Astrocyte (in vitro differentiated cells and primary cell): ENCODE results near the gene MAP3K10. TPM values are rescaled to one million over a fixed set of nuclear protein-coding genes. Genes with fewer than 3 reads are reported as not detected.

ENCODE experiments used
- DNase-seq: peaks from one replicate; pipeline ENCODE4 v3.0.0-alpha.2; 2010; ENCODE audit warnings: low read depth
- FAIRE-seq: peaks from 2 replicates; lab custom pipeline; 2011; peaks lifted over from hg19 to GRCh38; lab: Jason Lieb, UNC
- H2AFZ ChIP-seq: 2 replicates; pipeline ENCODE4 v1.6.0; 2012; ENCODE audit warnings: low read depth, low read length, inconsistent platforms
- H3K27ac ChIP-seq: 2 replicates; pipeline ENCODE4 v1.5.1; 2011; ENCODE audit warnings: low read depth, low read length, inconsistent platforms
- H3K27me3 ChIP-seq: 2 replicates; pipeline ENCODE4 v1.6.0; 2011; ENCODE audit warnings: low read length, inconsistent platforms; ENCODE audit not compliant: insufficient read depth
- H3K36me3 ChIP-seq: 2 replicates; pipeline ENCODE4 v1.5.1; 2011; ENCODE audit warnings: low read length, inconsistent platforms; ENCODE audit not compliant: insufficient read depth
- H3K4me1 ChIP-seq: 2 replicates; pipeline ENCODE4 v1.5.1; 2011; ENCODE audit warnings: low read length, inconsistent platforms; ENCODE audit not compliant: insufficient read depth
- H3K4me2 ChIP-seq: 2 replicates; pipeline ENCODE4 v1.6.0; 2012; ENCODE audit warnings: low read length, inconsistent platforms
- H3K4me3 ChIP-seq: 2 replicates; pipeline ENCODE4 v1.5.1; 2011; ENCODE audit warnings: low read depth, mild to moderate bottlenecking, low read length, inconsistent platforms; ENCODE audit not compliant: insufficient read depth
- H3K79me2 ChIP-seq: 2 replicates; pipeline ENCODE4 v1.6.0; 2012; ENCODE audit warnings: mild to moderate bottlenecking, low read length, inconsistent platforms; ENCODE audit not compliant: insufficient read depth
- H3K9ac ChIP-seq: 2 replicates; pipeline ENCODE4 v1.6.0; 2012; ENCODE audit warnings: mild to moderate bottlenecking, low read length, inconsistent platforms
- H3K9me3 ChIP-seq: 2 replicates; pipeline ENCODE4 v1.5.1; 2012; ENCODE audit warnings: low read depth, mild to moderate bottlenecking, low read length, inconsistent platforms; ENCODE audit not compliant: insufficient read depth
- H4K20me1 ChIP-seq: 2 replicates; pipeline ENCODE4 v1.6.0; 2012; ENCODE audit warnings: low read length, inconsistent platforms; ENCODE audit not compliant: insufficient read depth
- H3K27ac Mint-ChIP-seq: one replicate; pipeline ENCODE4 v1.8.0; 2021; ENCODE audit warnings: mild to moderate bottlenecking, mixed read lengths; ENCODE audit not compliant: unreplicated experiment
- H3K27me3 Mint-ChIP-seq: one replicate; pipeline ENCODE4 v1.8.0; 2021; ENCODE audit warnings: low read depth, mixed read lengths; ENCODE audit not compliant: unreplicated experiment
- H3K36me3 Mint-ChIP-seq: one replicate; pipeline ENCODE4 v1.8.0; 2021; ENCODE audit warnings: low read depth, mixed read lengths; ENCODE audit not compliant: unreplicated experiment
- H3K4me1 Mint-ChIP-seq: one replicate; pipeline ENCODE4 v1.8.0; 2021; ENCODE audit warnings: low read depth, mixed read lengths; ENCODE audit not compliant: unreplicated experiment
- H3K4me3 Mint-ChIP-seq: one replicate; pipeline ENCODE4 v1.8.0; 2021; ENCODE audit warnings: mild to moderate bottlenecking, moderate library complexity, mixed read lengths; ENCODE audit not compliant: unreplicated experiment
- H3K9me3 Mint-ChIP-seq: one replicate; pipeline ENCODE4 v1.8.0; 2021; ENCODE audit warnings: mild to moderate bottlenecking, mixed read lengths; ENCODE audit not compliant: unreplicated experiment
- EZH2 ChIP-seq: IDR thresholded peaks from 2 replicates; pipeline ENCODE4 v1.6.1; 2012; ENCODE audit warnings: mild to moderate bottlenecking, low read length, inconsistent platforms; ENCODE audit not compliant: insufficient read depth
- total RNA-seq: library from RNA; stranded (reverse); gene quantifications from 2 replicates; pipeline ENCODE4 v1.2.1, GENCODE V29; 2021
- TF ChIP-seq, protein P1 (sequence below): IDR thresholded peaks from 2 replicates; pipeline ENCODE4 v1.5.1; 2011; ENCODE audit warnings: low read depth, mild to moderate bottlenecking, inconsistent platforms, low read length, moderate library complexity; ENCODE audit not compliant: insufficient read depth

The MAP3K10 gene
- total RNA-seq, 1 donor from 2014 or later: 17.2 TPM

DNA sequence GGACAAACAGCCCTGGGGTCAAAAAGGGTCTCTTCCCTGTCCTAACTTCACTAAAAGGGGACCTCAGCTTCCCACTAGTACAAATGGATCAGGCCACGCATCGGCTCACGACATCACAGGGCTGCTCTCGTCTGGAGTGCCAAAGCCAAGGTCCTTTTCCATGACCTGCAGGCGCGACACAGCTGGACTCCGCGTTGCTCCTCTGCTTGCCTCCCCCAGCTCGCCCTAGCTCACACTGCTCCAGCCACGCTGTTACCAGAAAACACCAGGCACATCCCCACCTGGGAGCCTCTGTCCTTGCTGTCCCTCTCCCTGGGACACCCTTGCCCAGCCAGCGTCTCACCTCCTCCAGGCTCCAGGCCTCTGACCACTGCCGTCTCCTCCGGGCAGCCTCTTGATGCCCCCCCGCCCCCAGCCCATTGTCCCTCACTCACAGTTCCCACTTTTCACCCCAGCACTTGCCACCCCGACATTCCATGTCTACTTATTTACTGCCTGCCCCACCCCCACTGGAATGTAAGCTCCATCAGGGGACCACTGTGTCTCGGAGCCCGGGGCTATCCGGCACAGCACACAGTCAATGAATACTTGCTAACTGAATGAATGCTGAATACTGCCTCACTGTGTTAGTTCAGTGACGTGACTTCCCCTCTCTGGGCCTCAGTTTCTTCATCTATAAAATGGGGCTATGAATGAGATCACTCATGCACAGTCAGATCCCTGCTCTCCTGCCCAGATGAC lies 73.3 kb downstream of the MAP3K10 start:
- Histone ChIP-seq H3K79me2 (peaks cover 68% of the 10 kb centered on the region), H3K27me3 (no peaks in the 10 kb centered on the region), H3K4me1 (no peaks in the 10 kb centered on the region), H3K9ac (no peak overlapping the region), H3K9me3 (no peaks in the 10 kb centered on the region), H3K36me3 (peaks cover 3% of the 10 kb centered on the region), H2AFZ (no peak overlapping the region), H4K20me1 (peaks cover 89% of the 10 kb centered on the region), H3K27ac (no peak overlapping the region), H3K4me3 (no peak overlapping the region), H3K4me2 (no peak overlapping the region)
- H3K4me3 Mint-ChIP-seq: no peak overlapping the region
- peaks cover 30% of the 10 kb centered on the region for H3K36me3 Mint-ChIP-seq
- FAIRE-seq (no peak), DNase-seq (no peak)
- peaks cover 2% of the 10 kb centered on the region for H3K4me1 Mint-ChIP-seq
- H3K27ac Mint-ChIP-seq: no peak overlapping the region
- no peaks in the 10 kb centered on the region for H3K27me3 Mint-ChIP-seq
- TF ChIP-seq EZH2: no peak
- TF ChIP-seq, protein P1, sequence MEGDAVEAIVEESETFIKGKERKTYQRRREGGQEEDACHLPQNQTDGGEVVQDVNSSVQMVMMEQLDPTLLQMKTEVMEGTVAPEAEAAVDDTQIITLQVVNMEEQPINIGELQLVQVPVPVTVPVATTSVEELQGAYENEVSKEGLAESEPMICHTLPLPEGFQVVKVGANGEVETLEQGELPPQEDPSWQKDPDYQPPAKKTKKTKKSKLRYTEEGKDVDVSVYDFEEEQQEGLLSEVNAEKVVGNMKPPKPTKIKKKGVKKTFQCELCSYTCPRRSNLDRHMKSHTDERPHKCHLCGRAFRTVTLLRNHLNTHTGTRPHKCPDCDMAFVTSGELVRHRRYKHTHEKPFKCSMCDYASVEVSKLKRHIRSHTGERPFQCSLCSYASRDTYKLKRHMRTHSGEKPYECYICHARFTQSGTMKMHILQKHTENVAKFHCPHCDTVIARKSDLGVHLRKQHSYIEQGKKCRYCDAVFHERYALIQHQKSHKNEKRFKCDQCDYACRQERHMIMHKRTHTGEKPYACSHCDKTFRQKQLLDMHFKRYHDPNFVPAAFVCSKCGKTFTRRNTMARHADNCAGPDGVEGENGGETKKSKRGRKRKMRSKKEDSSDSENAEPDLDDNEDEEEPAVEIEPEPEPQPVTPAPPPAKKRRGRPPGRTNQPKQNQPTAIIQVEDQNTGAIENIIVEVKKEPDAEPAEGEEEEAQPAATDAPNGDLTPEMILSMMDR: no peak
- peaks cover 3% of the 10 kb centered on the region for H3K9me3 Mint-ChIP-seq

Other genes with a start within 250 kb of the MAP3K10 start
- gene PSMC4, start 220.3 kb upstream of the MAP3K10 start, total RNA-seq: 121 and 127 TPM in 2 replicates
- gene ZNF546, start 194.4 kb upstream of the MAP3K10 start, total RNA-seq: 2.0 and 3.0 TPM in 2 replicates
- 12.0 and 13.2 TPM in 2 replicates for gene ZNF780B, start 135.2 kb upstream of the MAP3K10 start, total RNA-seq
- gene ZNF780A, start 100.5 kb upstream of the MAP3K10 start, total RNA-seq: 17.3 and 18.7 TPM in 2 replicates
- gene TTC9B, start 27.0 kb downstream of the MAP3K10 start, total RNA-seq: not detected in 2 replicates
- 0.43 and 0.62 TPM in 2 replicates for gene CCNP, start 35.3 kb downstream of the MAP3K10 start, total RNA-seq
- 125 and 127 TPM in 2 replicates for gene AKT2, start 93.9 kb downstream of the MAP3K10 start, total RNA-seq
- gene C19orf47, start 157.0 kb downstream of the MAP3K10 start, total RNA-seq: 18.2 and 20.6 TPM in 2 replicates
- 728 and 882 TPM in 2 replicates for gene PLD3, start 157.3 kb downstream of the MAP3K10 start, total RNA-seq
- gene HIPK4, start 198.8 kb downstream of the MAP3K10 start, total RNA-seq: 0.12 TPM in 1 of 2 replicates, not detected in the other
- gene PRX, start 222.0 kb downstream of the MAP3K10 start, total RNA-seq: 1.5 and 2.6 TPM in 2 replicates
- 21.6 and 22.9 TPM in 2 replicates for gene SERTAD1, start 234.6 kb downstream of the MAP3K10 start, total RNA-seq